Uterus (tissue), 4 donors: Measurements from ENCODE around the gene NUP62. TPM values are rescaled to one million over a fixed set of nuclear protein-coding genes. Genes with fewer than 3 reads are reported as not detected.
"Not testable (repeated sequence)": the region's sequence is repeated elsewhere in the genome, so short reads cannot be mapped to it uniquely, and the experiment has no call there.

Experiments
- DNase-seq, 2 donors: peaks; one replicate each; pipeline ENCODE4 v3.0.0-alpha.2; 2019 to 2020
- H3K27ac ChIP-seq, 2 donors: fragments of 200-600 bp; sonication (generic); 1 replicate in 1 of 2; 2 replicates in 1 of 2; pipeline ENCODE4 v1.5.1; 2016 to 2018
- H3K27me3 ChIP-seq, 2 donors: fragments of 200-600 bp; sonication (generic); one replicate each; pipeline ENCODE4 v1.5.1; 2018 to 2019; ENCODE audit warnings: control low read depth in 1 of 2
- H3K36me3 ChIP-seq, 2 donors: fragments of 200-600 bp; sonication (generic); one replicate each; pipeline ENCODE4 v1.5.1; 2019; ENCODE audit warnings: control low read depth in 1 of 2
- H3K4me1 ChIP-seq, 2 donors: fragments of 200-600 bp; sonication (generic); one replicate each; pipeline ENCODE4 v1.5.1; 2018 to 2019; ENCODE audit warnings: control low read depth in 1 of 2
- H3K4me3 ChIP-seq, 2 donors: fragments of 200-600 bp; sonication (generic); 1 replicate in 1 of 2; 2 replicates in 1 of 2; pipeline ENCODE4 v1.5.1; 2018 to 2019; ENCODE audit warnings: mild to moderate bottlenecking in 1 of 2
- H3K9me3 ChIP-seq, 2 donors: fragments of 200-600 bp; sonication (generic); one replicate each; pipeline ENCODE4 v1.5.1; 2019; ENCODE audit warnings: control low read depth in 1 of 2
- POLR2A ChIP-seq, 2 donors: fragments of 450-650 bp; IDR thresholded peaks; one replicate each; pipeline ENCODE4 v1.6.1; 2016; ENCODE audit warnings: antibody characterized with exemption in 2 of 2, mild to moderate bottlenecking in 1 of 2, moderate library complexity in 1 of 2
- intact Hi-C: fragments of 100-400 bp; cut with DNase I; formaldehyde crosslinking; loops from one replicate; pipeline ENCODE4 v1.15.1; 2023; ENCODE audit warnings: low total_unique reads
- total RNA-seq, 4 donors: library from RNA; depleted of rRNA in 3 of 4; stranded (reverse); fragments of >200 nt in 3 of 4; gene quantifications; one replicate each; pipeline versions ENCODE4 v1.1.0 to v1.2.4, GENCODE V29; 2014 to 2023
- TF ChIP-seq, protein P1 (sequence below), 4 experiments: fragments of 200-600 bp in 2 of 4; fragments of 450-650 bp in 2 of 4; sonication (generic) in 2 of 4; IDR thresholded peaks; one replicate each; pipeline ENCODE4 v1.5.1; 2016 to 2019; ENCODE audit warnings: antibody characterized with exemption in 4 of 4, mild to moderate bottlenecking in 2 of 4, moderate library complexity in 1 of 4
- donor health status: DM: yes; HTN: yes; CAD: no.

Gene NUP62
- total RNA-seq, 4 donors from 2014 or later, result 12.1 to 40.4 (median 24.6) TPM

DNA sequence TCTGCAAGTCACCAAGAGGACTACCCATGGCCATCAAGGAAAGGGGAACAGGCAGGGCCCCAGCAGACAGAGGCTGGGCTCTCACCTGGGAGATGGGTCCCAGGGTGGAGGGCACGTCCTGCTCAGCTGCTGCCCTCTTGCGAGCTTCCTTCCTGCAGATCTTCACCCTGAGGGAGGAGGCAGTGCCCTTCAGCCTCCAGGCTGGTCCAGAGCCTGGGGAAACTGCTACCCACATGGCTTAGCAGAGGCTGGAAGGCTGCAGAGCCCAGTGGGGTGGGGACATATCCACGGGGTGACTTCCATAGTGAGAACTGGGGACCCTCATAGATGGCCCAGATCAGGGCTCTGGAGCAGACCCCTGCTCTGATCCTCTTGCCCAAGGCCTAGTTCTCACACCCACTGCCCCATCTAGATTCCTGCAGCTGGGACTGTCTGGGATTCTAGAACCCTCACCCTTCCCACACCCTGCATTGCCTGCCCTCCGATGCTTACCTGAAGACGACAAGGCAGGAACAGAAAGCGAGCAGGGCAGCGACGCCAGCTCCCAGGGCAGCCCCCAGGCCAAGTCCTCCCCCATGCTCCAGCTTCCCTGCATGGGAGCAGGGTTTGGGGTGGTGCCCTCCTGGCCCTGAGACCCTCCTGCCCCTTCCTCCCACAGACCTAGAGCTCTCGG lies 22.6 kb upstream of the NUP62 start:
- no peak overlapping the region for H3K27ac ChIP-seq
- no peaks in the 10 kb centered on the region for H3K9me3 ChIP-seq
- H3K27me3 ChIP-seq, result no peaks in the 10 kb centered on the region
- no peak for DNase-seq
- intact Hi-C loops, result no loop called here
- no peaks in the 10 kb centered on the region for H3K36me3 ChIP-seq
- H3K4me1 ChIP-seq, result peaks cover 0 to 3% of the 10 kb centered on the region in 2 donors
- H3K4me3 ChIP-seq, result no peak overlapping the region
- no peak for TF ChIP-seq POLR2A (IDR thresholded peaks at IDR 0.05)
- TF ChIP-seq, protein P1, sequence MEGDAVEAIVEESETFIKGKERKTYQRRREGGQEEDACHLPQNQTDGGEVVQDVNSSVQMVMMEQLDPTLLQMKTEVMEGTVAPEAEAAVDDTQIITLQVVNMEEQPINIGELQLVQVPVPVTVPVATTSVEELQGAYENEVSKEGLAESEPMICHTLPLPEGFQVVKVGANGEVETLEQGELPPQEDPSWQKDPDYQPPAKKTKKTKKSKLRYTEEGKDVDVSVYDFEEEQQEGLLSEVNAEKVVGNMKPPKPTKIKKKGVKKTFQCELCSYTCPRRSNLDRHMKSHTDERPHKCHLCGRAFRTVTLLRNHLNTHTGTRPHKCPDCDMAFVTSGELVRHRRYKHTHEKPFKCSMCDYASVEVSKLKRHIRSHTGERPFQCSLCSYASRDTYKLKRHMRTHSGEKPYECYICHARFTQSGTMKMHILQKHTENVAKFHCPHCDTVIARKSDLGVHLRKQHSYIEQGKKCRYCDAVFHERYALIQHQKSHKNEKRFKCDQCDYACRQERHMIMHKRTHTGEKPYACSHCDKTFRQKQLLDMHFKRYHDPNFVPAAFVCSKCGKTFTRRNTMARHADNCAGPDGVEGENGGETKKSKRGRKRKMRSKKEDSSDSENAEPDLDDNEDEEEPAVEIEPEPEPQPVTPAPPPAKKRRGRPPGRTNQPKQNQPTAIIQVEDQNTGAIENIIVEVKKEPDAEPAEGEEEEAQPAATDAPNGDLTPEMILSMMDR (IDR thresholded peaks at IDR 0.05), result no peak

DNA sequence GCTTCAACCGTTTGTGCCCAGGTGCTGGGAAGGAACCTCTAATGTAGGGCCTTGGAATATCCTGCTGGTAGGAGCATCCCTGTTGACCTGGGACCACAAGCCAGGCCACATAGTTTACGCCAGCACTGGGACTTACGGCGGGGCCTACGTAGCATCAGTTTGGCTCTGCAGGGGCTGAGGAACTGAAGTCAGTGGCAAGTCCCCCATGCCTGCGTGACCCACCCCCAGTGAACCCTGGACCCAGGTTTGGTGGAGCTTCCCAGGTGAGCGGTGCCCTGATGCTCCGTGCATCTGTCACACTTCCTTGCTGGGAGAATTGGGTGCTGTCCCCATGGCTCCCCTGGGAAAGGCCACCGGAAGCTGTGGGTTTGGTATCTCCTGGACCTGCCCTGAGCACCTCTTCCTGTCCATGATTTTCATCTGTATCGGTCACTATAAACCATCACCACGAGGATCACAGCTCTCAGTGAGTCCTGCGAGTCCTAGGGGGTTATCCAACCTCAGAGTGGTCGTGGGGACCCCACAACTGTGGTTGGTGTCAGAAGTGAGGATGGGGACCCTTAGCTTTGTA lies 21.7 kb upstream of the NUP62 start:
- no peak overlapping the region for H3K27ac ChIP-seq
- H3K36me3 ChIP-seq, result no peaks in the 10 kb centered on the region
- intact Hi-C loops, result no loop called here
- no peak for DNase-seq
- H3K4me3 ChIP-seq, result no peak overlapping the region
- H3K9me3 ChIP-seq, result no peaks in the 10 kb centered on the region
- H3K27me3 ChIP-seq, result no peaks in the 10 kb centered on the region
- peaks cover 0 to 3% of the 10 kb centered on the region in 2 donors for H3K4me1 ChIP-seq
- TF ChIP-seq, protein P1 (IDR thresholded peaks at IDR 0.05), result no peak
- no peak for TF ChIP-seq POLR2A (IDR thresholded peaks at IDR 0.05)

DNA sequence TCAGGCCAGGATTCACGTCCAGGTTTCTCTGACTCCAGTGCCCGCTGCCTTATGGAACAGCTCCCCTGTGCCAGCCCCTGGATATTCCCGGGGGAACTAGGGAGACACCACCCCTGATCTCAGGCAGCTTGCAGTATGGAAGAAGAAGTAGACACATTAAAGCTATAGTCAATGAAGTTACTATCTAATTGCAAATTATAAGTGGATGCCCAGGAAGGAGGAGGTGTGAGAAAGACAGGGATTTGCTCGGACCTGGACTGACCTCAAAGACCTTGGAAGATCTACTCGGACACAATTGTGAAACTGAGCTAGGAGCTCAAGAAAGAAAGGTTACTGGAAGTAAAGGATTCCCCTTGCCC lies 21.3 kb upstream of the NUP62 start:
- Histone ChIP-seq H3K4me1 (peaks cover 0 to 3% of the 10 kb centered on the region in 2 donors), H3K27ac (no peak overlapping the region), H3K27me3 (no peaks in the 10 kb centered on the region), H3K4me3 (no peak overlapping the region), H3K9me3 (no peaks in the 10 kb centered on the region), H3K36me3 (no peaks in the 10 kb centered on the region)
- DNase-seq, result no peak
- intact Hi-C loops, result no loop called here
- TF ChIP-seq POLR2A (IDR thresholded peaks at IDR 0.05), result no peak
- TF ChIP-seq, protein P1 (IDR thresholded peaks at IDR 0.05), result no peak

DNA sequence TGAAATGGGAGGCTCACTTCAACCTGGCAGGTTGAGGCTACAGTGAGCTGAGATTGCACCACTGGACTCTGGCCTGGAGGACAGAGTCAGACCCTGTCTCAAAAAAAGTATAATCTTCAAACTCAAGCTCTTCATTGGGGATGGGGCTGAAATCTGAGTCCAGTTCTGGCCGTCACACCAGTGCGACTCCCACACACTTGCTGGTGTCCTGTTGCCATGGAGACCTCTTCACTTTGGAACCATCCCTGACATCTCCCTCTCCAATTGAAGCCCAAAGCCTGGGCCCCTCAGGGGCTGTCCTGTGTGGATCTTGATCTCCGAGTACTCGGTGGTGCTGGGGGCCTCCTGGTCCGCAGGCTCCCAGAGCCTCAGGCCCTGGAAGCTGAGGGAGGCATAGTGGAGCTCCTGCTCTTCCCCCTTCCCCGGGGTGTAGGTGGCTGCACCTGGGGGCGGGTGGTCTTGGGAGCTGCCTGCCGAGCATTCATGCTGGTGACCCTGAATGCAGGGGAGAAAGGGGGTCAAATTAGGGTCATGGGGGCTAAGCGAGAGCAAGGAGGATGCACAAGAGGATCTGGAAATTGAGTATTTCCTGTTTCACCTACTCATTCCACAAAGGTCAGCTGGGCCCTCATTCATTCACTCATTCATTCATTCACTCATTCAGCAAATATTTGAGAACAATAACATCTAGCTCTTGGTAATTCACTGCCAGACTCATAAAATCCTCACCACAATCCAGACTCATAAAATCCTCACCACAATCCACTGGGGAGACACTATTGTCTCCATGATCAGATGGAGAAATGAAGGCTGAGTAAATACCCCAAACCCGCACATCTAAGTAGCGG lies 20.7 kb upstream of the NUP62 start:
- intact Hi-C loops, result no loop called here
- no peaks in the 10 kb centered on the region for H3K36me3 ChIP-seq
- H3K9me3 ChIP-seq, result no peaks in the 10 kb centered on the region
- H3K4me3 ChIP-seq, result no peak overlapping the region
- no peak for TF ChIP-seq POLR2A (IDR thresholded peaks at IDR 0.05)
- TF ChIP-seq, protein P1 (IDR thresholded peaks at IDR 0.05), result no peak
- H3K4me1 ChIP-seq, result peaks cover 0 to 3% of the 10 kb centered on the region in 2 donors
- DNase-seq, result no peak
- H3K27ac ChIP-seq, result no peak overlapping the region
- H3K27me3 ChIP-seq, result no peaks in the 10 kb centered on the region

DNA sequence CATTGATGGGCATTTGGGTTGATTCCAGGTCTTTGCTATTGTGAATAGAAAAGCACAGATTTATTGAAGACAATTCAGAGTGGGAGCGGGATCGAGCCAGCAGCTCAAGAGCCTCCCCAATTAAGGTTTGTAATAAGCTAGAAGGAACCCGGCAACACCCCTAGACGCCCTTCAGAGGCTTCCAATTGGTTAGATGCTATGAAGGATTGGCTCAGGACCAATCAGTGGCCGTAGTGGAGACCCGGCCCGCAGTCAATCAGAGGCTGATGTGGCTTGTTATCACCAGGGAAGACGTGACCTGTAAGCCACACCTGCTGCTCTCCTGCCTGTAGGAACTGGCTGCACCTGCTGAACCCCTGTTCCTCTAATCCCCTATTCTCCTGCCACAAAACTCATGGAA lies 17.1 kb upstream of the NUP62 start:
- Histone ChIP-seq H3K4me1 (no peaks in the 10 kb centered on the region), H3K27ac (no peak overlapping the region), H3K36me3 (no peaks in the 10 kb centered on the region), H3K9me3 (no peaks in the 10 kb centered on the region), H3K4me3 (no peak overlapping the region), H3K27me3 (no peaks in the 10 kb centered on the region)
- intact Hi-C loops, result no loop called here
- TF ChIP-seq, protein P1 (IDR thresholded peaks at IDR 0.05), result no peak
- no peak for TF ChIP-seq POLR2A (IDR thresholded peaks at IDR 0.05)
- no peak for DNase-seq

DNA sequence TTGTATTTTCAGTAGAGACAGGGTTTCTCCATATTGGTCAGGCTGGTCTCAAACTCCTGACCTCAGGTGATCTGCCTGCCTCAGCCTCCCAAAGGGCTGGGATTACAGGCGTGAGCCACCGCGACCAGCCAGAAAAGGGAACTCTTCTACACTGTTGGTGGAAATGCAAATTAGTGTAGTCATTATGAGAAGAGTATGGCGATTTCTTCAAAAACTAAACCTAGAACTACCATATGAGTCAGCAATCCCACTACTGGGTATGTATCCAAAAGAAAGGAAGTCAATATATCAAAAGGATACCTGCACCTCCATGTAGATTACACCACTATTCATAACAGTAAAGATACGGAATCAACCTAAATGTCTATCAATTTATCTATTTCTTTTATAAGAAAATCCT lies 15.3 kb upstream of the NUP62 start:
- H3K4me3 ChIP-seq, H3K36me3 ChIP-seq, H3K27me3 ChIP-seq, H3K4me1 ChIP-seq, H3K27ac ChIP-seq, intact Hi-C loops, H3K9me3 ChIP-seq, DNase-seq: not testable (repeated sequence)
